Cardiac fibroblast (primary cell): ENCODE data around the gene PRPSAP2.

Source experiments
- DNase-seq, 2 donors: peaks; one replicate each; pipeline versions ENCODE4 v3.0.0 to v3.0.0-alpha.2; 2010; ENCODE audit warnings: low read depth in 2 of 2
- H3K4me3 ChIP-seq, 2 donors: replicated peaks in 1 of 2; 1 replicate in 1 of 2; 2 replicates in 1 of 2; pipeline ENCODE4 v1.5.1; 2011; ENCODE audit warnings: low read depth in 2 of 2, low read length in 2 of 2, mild to moderate bottlenecking in 2 of 2, moderate library complexity in 1 of 2
- TF ChIP-seq, protein P1 (sequence below): IDR thresholded peaks from one replicate; pipeline ENCODE4 v1.5.1; 2011; ENCODE audit warnings: low read depth, mild to moderate bottlenecking, low read length, inconsistent platforms

Gene PRPSAP2

GRCh38 chr17:18958611-18959010 is 100.7 kb downstream of the PRPSAP2 start:
- DNase-seq, result no peak

DNA sequence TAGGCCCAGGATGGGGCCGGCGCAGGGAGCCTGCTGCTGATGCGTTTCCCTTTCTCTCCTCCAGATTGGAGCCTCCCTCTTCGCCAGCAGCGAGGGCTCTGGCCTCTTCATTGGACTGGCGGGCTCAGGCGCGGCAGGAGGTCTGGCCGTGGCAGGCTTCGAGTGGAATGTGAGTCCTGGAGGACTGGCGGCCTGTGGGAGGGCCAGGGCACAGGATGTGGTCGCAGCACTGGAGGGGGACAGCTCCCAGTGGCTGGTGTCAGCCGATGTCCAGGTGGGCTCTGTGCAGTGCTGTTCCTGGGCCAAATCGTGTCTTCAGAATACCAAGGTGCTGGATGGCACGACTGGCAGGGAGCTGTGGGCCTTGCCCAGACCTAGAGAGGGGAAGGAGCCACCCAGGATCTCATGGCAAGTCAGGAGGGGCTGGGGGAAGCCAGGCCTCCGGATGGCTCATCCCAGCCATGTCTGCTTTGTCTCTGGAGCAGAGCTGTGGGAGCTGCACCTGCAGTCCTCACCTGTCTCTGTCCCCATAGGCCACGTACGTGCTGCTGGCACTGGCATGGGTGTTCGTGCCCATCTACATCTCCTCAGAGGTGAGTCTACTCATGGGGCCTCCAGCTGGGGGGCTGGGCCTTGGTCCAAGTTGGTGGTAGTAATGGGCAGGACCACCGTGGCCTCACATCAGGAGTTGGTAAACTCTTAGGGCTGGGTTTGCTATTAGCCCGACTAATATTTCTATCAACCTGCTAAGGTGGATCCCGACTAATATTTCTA is 101.3 kb downstream of the PRPSAP2 start:
- no peak overlapping the region for H3K4me3 ChIP-seq
- no peak for DNase-seq
- TF ChIP-seq, protein P1, sequence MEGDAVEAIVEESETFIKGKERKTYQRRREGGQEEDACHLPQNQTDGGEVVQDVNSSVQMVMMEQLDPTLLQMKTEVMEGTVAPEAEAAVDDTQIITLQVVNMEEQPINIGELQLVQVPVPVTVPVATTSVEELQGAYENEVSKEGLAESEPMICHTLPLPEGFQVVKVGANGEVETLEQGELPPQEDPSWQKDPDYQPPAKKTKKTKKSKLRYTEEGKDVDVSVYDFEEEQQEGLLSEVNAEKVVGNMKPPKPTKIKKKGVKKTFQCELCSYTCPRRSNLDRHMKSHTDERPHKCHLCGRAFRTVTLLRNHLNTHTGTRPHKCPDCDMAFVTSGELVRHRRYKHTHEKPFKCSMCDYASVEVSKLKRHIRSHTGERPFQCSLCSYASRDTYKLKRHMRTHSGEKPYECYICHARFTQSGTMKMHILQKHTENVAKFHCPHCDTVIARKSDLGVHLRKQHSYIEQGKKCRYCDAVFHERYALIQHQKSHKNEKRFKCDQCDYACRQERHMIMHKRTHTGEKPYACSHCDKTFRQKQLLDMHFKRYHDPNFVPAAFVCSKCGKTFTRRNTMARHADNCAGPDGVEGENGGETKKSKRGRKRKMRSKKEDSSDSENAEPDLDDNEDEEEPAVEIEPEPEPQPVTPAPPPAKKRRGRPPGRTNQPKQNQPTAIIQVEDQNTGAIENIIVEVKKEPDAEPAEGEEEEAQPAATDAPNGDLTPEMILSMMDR, result no peak

More at GRCh38 chr17:18958611-18959010, 100.7 kb downstream of the PRPSAP2 start:
- no peak overlapping the region for H3K4me3 ChIP-seq
- TF ChIP-seq, protein P1, result no peak

DNA sequence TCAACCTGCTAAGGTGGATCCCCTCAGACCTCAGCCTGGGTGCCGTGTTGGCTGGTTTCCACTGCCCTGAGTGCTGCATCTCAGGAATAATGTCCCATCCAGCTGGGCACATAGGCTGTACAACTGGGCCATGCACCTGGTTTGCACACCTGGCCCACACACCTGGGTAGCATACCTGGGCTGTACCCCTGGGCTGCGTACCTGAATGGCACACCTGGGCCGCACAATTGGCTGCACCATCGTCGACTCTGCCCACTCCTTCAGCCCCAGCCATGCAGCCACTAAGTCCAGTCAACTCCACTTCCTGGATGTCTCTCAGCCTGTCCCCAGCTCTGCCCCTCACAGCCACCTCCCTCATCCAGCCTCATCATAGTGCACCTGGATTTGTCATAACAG is 101.9 kb downstream of the PRPSAP2 start:
- H3K4me3 ChIP-seq, result no peak overlapping the region
- no peak for DNase-seq
- TF ChIP-seq, protein P1, result no peak

- TF ChIP-seq, protein P1, result no peak
- no peak for DNase-seq
- H3K4me3 ChIP-seq, result no peak overlapping the region
Measured at GRCh38 chr17:18960241-18960665, 102.3 kb downstream of the PRPSAP2 start.

GRCh38 chr17:18960803-18961511 is 103.0 kb downstream of the PRPSAP2 start:
- H3K4me3 ChIP-seq, result no peak overlapping the region
- peak; percentile 71 to 75 for DNase-seq
- TF ChIP-seq, protein P1, result peak; percentile 90

DNA sequence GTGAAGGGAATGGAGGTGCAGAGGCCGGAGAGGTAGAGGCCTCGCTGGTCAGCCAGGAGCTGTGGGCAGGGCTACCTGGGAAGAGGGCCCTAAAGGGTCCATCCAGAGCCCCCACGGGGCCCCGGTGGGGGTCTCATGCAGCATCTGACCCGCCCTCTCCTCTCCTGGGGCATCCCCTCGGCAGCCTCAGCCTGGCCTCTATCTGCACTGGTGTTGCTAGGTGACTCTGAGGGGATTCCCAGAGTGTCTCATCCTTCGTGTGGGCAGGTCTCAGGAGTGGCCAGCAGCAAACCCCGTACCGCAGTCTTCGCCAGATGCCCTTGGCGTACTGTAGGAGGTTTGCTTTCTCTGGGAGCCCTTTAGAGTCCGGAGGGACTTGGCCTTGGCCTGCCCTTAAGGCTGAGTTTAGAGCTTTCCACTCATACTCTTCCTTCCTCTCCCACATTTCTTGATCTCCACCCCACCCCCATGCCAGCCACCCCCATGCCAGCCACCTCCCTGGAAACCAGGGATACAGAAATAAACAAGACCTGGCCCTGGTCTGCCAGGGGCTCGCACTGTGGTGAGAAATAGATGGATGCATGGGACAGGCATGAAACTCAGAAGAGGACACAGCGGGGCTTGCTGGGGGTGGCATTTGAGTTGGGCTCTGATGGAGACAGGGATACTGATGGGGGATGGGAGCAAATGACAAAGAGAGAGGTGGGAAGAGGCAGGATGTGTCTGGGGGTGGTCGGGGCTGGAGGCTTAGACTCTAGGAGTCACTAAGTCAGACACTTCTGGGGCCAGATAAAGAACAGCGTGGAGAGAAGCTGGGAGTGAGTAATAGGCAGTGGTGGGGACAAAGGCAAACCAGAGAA is 103.9 kb downstream of the PRPSAP2 start:
- H3K4me3 ChIP-seq, result no peak overlapping the region
- DNase-seq, result peak; percentile 24 to 75
- TF ChIP-seq, protein P1, result no peak
